A172 (cell line): ENCODE measurements around the gene DHRS1. TPM values are rescaled to one million over a fixed set of nuclear protein-coding genes. Genes with fewer than 3 reads are reported as not detected.

ENCODE experiments used
- DNase-seq: peaks from one replicate; pipeline ENCODE4 v3.0.0-alpha.2; 2015; ENCODE audit warnings: low spot score
- total RNA-seq: library from RNA; depleted of rRNA; stranded (reverse); fragments of >200 nt; shearing (Covaris generic); gene quantifications from 2 replicates; pipeline ENCODE4 v1.2.3, GENCODE V29; 2014; rRNA removed

The DHRS1 gene
- total RNA-seq: 15.1 and 27.8 TPM in 2 replicates

GRCh38 chr14:24299255-24300191 lies at the start of gene DHRS1, which contains the start of gene NOP9:
Gene DHRS1 (minus strand): TSS chr14:24299780. CDS start chr14:24299106, 674 bp downstream.
Gene NOP9 (plus strand): TSS chr14:24299850. CDS start chr14:24299955, 105 bp downstream.
- peak; percentile 60 for DNase-seq

- DNase-seq: no peak
These were observed 48.6 kb upstream of the DHRS1 start for GRCh38 chr14:24348186-24348585.

GRCh38 chr14:24347134-24347533 lies 47.6 kb upstream of the DHRS1 start:
- no peak for DNase-seq

- no peak for DNase-seq
These were observed 44.4 kb upstream of the DHRS1 start for GRCh38 chr14:24343795-24344660.

- no peak for DNase-seq
These were observed 43.3 kb upstream of the DHRS1 start for GRCh38 chr14:24342889-24343288.

GRCh38 chr14:24340606-24341005 lies 41.0 kb upstream of the DHRS1 start:
- no peak for DNase-seq

GRCh38 chr14:24339284-24340151 lies 39.9 kb upstream of the DHRS1 start, which contains the start of gene RIPK3:
Gene RIPK3 (minus strand): TSS chr14:24339991. CDS start chr14:24339826, 165 bp downstream.
- DNase-seq: no peak

GRCh38 chr14:24338843-24339242 lies 39.3 kb upstream of the DHRS1 start:
- DNase-seq: no peak

GRCh38 chr14:24337824-24338175 lies 38.2 kb upstream of the DHRS1 start:
- no peak for DNase-seq

- no peak for DNase-seq
These were observed 37.7 kb upstream of the DHRS1 start for GRCh38 chr14:24337144-24337823.

- no peak for DNase-seq
These were observed 36.0 kb upstream of the DHRS1 start for GRCh38 chr14:24335461-24336171.

- no peak for DNase-seq
These were observed 35.1 kb upstream of the DHRS1 start, which contains the start of gene ADCY4 for GRCh38 chr14:24334431-24335291. Gene ADCY4 (minus strand): TSS chr14:24335071. CDS start chr14:24334652, 419 bp downstream.

GRCh38 chr14:24332268-24332993 lies 32.9 kb upstream of the DHRS1 start:
- DNase-seq: no peak

GRCh38 chr14:24331731-24332267 lies 32.2 kb upstream of the DHRS1 start:
- no peak for DNase-seq

- DNase-seq: no peak
These were observed 31.5 kb upstream of the DHRS1 start for GRCh38 chr14:24330973-24331674.

GRCh38 chr14:24329736-24330135 lies 30.2 kb upstream of the DHRS1 start:
- DNase-seq: no peak

- no peak for DNase-seq
These were observed 29.6 kb upstream of the DHRS1 start for GRCh38 chr14:24329073-24329663.
